Left ventricle myocardium inferior (tissue), 1 donor: Measurements from ENCODE around the gene BNC2. TPM values are rescaled to one million over a fixed set of nuclear protein-coding genes. Genes with fewer than 3 reads are reported as not detected.

ENCODE experiments used
- DNase-seq: peaks from one replicate; pipeline ENCODE4 v3.0.0-alpha.2; 2020
- H3K27ac ChIP-seq: fragments of 200-600 bp; replicated peaks from 2 replicates; pipeline ENCODE4 v1.8.0; 2021
- H3K27me3 ChIP-seq: fragments of 200-600 bp; 2 replicates; pipeline ENCODE4 v1.8.0; 2021; ENCODE audit warnings: low read depth
- H3K36me3 ChIP-seq: fragments of 200-600 bp; 2 replicates; pipeline ENCODE4 v1.8.0; 2021
- H3K4me1 ChIP-seq: fragments of 200-600 bp; 2 replicates; pipeline ENCODE4 v1.8.0; 2021
- H3K4me3 ChIP-seq: fragments of 200-600 bp; 2 replicates; pipeline ENCODE4 v1.8.0; 2021; ENCODE audit warnings: mild to moderate bottlenecking, moderate library complexity
- H3K9me3 ChIP-seq: fragments of 200-600 bp; replicated peaks from 2 replicates; pipeline ENCODE4 v1.8.0; 2021
- CTCF ChIP-seq: fragments of 200-600 bp; IDR thresholded peaks from 2 replicates; pipeline ENCODE4 v1.8.0; 2021; ENCODE audit warnings: antibody characterized with exemption, mild to moderate bottlenecking, borderline replicate concordance
- intact Hi-C: fragments of 100-400 bp; cut with micrococcal nuclease; formaldehyde crosslinking; loops from one replicate; pipeline ENCODE4 v1.11.0; 2022
- total RNA-seq: library from RNA; stranded (reverse); fragmentation: NEBNext Ultra II Directional; extraction: Animal tissue kit (Norgen Biotek cat#: 25700); gene quantifications from one replicate; pipeline ENCODE4 v1.2.1, GENCODE V29; 2021
- donor health status: DM: no; HTN: yes; CAD: no; lungs with severe emphysema.

Gene BNC2
- total RNA-seq, 1 donor from 2014 or later: 3.5 TPM

DNA sequence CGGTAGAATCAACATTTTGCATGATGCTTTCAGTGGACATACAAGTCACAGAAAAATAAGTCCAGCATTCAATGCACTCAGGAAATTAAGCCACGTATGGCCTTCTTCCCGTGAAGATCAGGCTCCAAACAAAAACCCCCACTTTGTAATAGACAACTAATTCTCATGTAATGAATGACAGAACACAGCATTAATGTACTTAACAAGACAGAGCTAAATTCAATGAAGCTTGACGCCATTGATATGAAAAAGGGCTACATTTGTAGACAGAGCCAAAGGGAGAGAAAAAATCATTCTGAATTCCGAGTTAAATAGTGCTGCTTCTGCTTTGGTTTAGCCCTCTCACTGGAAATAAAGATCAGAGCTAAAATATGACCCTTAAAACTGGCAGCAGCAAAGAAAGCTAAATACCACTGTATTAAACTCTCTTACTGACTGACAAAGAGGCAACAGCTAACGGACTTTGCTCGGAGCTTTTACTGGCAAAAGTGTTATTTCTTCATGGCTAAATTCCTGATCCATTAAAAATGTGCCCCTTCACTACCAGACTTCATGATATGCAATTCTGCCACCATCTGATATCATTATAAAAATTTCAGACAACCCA is 250.5 kb downstream of the BNC2 start:
- TF ChIP-seq CTCF: no peak
- no peak for DNase-seq
- Histone ChIP-seq H3K27ac (no peak overlapping the region), H3K4me1 (peaks cover 2% of the 10 kb centered on the region), H3K27me3 (peaks cover 3% of the 10 kb centered on the region), H3K36me3 (no peaks in the 10 kb centered on the region), H3K9me3 (no peaks in the 10 kb centered on the region), H3K4me3 (no peak overlapping the region)
- intact Hi-C loops: no loop called here

DNA sequence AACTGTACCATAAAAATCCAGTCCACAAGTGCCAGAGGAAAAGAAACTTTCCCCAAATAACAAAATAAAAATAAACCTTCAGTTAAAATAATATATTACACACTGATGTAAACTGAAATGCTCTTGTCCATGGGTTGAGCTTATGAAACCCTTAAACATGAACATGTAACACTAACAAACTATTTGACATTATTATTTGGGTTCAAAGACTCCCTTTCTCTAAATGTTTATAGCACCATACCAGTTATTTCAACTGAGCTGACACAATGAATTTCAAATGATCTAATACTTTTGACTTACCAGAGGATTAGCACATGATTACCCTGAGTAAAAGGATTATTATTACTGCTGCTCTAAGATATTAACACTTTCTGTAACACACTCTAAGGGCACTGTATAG is 251.1 kb downstream of the BNC2 start:
- Histone ChIP-seq H3K27me3 (peaks cover 3% of the 10 kb centered on the region), H3K36me3 (no peaks in the 10 kb centered on the region), H3K9me3 (no peaks in the 10 kb centered on the region), H3K4me1 (no peaks in the 10 kb centered on the region), H3K27ac (no peak overlapping the region), H3K4me3 (no peak overlapping the region)
- intact Hi-C loops: no loop called here
- TF ChIP-seq CTCF: no peak
- DNase-seq: no peak

DNA sequence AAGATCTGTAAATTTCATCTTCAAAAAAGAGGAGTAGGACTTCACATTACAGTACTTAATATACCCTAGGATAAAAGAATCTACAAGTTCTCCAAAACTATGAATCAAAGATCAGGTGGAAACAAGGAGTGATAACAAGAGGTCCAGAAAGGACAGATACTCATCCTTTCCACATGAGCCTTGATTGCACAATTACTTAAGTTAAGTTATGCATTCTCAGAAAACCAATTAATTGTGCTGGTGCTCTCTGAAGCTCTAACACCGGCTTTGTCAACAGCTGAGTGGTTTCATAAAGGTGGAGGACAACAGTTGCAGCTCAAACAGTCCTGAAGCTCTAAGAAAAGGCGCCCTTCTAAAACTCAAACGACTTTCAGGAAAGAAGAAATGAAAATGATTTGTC is 251.9 kb downstream of the BNC2 start:
- peaks cover 2% of the 10 kb centered on the region for H3K27me3 ChIP-seq
- H3K4me1 ChIP-seq: no peaks in the 10 kb centered on the region
- TF ChIP-seq CTCF: no peak
- intact Hi-C loops: no loop called here
- no peak overlapping the region for H3K27ac ChIP-seq
- no peak for DNase-seq
- no peaks in the 10 kb centered on the region for H3K9me3 ChIP-seq
- no peaks in the 10 kb centered on the region for H3K36me3 ChIP-seq
- H3K4me3 ChIP-seq: no peak overlapping the region

DNA sequence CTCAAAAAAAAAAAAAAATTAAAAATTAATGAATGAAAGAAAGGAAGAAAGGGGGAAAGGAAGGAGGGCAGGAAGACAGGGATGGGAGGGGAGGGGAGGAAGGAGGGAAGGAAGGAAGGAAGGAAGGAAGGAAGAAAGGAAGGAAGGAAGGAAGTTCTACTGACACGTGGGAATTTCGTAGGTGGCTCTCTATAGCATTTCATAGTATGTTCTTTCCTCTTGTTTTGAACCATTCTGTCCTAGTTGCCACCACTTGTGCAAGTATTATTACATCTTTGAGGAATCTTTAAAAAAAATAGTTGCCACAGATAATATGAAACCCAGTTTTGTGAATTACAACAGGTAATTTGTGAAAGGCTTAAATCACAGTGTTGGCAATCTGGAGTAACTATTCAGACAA is 253.8 kb downstream of the BNC2 start:
- peaks cover 10% of the 10 kb centered on the region for H3K27me3 ChIP-seq
- H3K4me3 ChIP-seq: no peak overlapping the region
- no peaks in the 10 kb centered on the region for H3K9me3 ChIP-seq
- no peak for TF ChIP-seq CTCF
- intact Hi-C loops: no loop called here
- H3K36me3 ChIP-seq: no peaks in the 10 kb centered on the region
- H3K27ac ChIP-seq: no peak overlapping the region
- DNase-seq: no peak
- no peaks in the 10 kb centered on the region for H3K4me1 ChIP-seq

- H3K4me1 ChIP-seq: no peaks in the 10 kb centered on the region
- no peak for DNase-seq
- intact Hi-C loops: no loop called here
- peaks cover 10% of the 10 kb centered on the region for H3K27me3 ChIP-seq
- no peaks in the 10 kb centered on the region for H3K9me3 ChIP-seq
- H3K36me3 ChIP-seq: no peaks in the 10 kb centered on the region
- no peak for TF ChIP-seq CTCF
- H3K27ac ChIP-seq: no peak overlapping the region
- no peak overlapping the region for H3K4me3 ChIP-seq
These were observed 255.0 kb downstream of the BNC2 start for GRCh38 chr9:16615451-16615850.
